ENCODE data around the gene LTBP1.
"Not testable (repeated sequence)": the region's sequence is repeated elsewhere in the genome, so short reads cannot be mapped to it uniquely, and the experiment has no call there.

The LTBP1 gene

DNA sequence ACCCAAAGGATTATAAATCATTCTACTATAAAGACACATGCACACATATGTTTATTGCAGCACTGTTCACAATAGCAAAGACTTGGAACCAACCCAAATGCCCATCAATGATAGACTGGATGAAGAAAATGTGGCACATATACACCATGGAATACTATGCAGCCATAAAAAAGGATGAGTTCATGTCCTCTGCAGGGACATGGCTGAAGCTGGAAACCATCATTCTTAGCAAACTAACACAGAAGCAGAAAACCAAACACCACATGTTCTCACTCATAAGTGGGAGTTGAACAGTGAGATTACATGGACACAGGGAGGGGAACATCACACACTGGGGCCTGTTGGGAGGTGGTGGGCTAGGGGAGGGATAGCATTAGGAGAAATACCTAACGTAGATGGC, 288.8 kb downstream of the LTBP1 start:
- DNase-seq = not testable (repeated sequence)

DNA sequence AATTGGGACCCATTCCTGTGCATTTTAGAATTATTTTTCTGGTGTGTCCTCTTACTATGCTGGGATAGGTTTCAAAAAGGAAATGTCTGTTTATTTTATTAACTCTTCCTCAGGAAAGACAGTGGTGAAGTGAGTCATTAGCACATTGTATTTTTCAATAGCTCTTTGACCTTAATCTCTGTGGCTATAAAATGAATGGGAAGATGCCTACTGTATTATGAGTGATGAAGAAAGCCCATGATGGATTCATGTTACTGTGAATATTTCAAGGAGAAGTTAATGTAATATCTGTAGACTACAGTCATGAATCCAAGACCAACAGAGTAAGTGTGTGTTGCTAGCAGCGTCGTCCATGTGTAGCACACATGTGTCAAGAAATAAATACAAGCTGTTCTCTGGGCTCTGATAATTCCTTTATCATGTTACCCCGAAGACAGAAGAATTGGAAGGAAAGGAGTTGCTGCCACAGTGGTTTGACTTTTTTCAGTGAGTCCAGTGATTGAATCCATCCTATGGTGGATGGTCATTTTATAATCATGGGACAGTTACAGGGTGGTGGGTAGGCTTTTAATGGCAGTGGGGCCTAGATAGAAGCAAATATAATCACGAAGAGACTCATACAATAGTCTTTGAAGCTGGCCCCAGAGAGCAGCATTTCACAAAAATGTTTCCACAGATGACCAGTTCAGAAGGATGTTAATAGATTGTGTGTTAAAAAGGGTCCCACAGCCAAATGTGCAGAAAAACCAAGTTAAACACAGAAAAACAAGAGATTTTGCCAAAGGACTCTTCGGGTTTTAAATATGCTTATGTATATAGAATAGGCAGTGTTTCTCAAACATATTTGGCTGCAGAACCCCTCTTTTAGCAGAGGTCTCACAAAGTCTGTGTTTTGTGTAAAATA, 290.0 kb downstream of the LTBP1 start:
- DNase-seq = peak; percentile 50

DNA sequence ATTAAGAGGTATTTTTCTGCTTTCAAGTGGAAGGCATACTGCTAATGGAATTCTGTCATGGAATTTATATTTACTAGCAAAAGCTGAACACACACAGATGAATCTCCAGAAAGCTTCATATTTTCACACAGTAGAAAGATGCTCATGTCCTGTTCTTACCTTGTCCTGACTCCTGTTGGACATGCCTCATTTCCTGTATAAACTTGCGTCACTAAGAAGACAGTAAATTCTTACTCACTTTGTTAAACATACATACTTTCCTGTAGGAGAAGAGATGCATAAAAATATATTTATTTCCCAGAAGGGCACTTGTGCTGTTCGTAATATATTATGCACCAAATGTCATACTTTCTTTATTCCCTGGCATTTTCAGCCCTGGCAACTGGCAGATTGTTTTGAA, 291.4 kb downstream of the LTBP1 start:
- DNase-seq = peak; percentile 30

DNA sequence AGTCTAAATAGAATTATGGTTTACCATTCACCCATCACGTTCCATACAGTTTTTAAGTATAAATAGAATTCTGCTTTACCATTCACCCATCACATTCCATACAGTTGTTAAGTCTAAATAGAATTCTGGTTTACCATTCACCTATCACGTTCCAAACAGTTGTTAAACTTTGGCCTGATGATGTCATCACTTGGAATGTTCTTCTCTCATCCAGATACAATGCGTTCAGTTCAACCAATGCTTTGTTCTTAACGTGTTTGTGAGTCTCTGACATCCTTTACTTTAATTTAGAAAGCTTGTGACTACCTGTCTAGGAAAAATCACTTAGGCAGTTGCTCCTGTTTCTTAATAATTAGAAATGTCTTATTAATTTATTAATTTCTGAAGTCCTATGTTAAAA, 293.4 kb downstream of the LTBP1 start:
- DNase-seq = peak; percentile 42

DNA sequence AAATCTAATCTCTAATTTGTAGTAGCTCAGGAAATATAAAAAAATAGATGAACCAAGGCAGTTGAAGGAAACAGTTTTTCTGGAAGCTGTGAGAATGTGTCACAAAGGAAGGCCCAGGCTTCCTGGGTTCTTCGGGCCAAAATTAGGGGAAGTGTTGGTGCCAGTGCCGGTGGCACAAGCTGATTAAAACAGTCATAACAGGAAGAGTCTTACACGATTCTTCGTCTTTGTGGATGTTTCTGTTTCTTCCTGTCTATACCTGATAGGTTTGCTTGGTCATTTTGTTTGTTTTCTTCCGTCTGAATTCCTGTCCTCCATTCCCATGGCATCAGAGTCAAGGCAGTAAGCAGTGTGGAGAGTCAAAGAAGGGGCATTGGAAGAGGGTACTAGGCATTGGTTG, 294.3 kb downstream of the LTBP1 start:
- DNase-seq = no peak

DNA sequence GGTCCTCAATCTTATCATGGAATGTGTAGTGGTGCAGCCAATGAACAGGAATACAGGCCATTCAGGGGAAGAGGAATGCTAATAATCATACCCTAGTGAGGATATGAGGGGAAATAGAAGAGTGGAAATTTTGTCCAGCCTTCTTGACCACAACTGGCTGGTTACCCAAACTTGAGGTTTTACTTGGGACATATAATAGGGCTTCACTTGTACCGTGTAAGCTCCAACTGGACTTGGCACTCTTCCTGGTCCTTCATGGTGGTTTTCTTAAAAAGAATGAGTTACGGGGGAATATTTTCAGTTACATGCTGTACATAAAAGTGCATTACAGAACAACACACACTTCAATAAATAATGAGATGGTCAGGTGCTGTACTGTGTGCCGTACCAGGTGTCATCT, 294.8 kb downstream of the LTBP1 start:
- DNase-seq = no peak

DNA sequence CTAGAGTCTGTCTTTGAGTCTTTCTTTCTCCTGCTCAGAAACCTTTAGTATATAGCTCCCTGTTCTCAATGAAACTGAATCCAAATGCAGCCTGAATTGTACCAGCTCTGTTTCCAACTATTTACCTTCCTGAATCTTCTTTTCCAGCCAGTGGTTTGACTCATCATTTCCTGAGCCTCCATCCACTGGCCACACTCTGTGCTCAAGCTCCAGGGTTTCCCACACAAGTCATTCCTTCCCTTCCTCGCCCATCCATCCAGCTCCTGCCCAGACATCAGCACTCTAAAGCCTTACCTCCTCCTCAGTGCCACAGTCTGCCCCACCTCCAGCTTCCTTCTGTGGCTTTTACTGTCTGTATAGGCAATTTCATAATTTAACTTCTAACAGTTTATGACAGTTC, 296.1 kb downstream of the LTBP1 start:
- peak; percentile 79 for DNase-seq

DNA sequence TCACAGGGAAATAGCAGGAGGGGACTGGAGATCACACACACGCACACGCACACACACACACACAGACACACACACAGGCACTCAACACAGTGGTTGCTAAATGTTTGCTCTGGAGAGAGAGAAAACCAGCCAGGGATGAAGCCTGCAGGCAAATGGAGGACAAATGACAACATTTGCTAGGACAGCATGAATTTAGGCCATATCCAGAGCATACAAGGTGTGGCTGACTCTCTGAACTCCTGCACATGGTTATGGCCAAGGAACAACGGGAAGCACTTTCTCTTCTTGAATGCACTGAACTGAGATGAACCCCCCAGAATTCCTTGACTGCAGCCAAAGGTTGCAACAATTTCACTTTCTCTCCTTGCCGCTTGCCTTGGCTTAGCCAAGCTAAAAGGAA, 299.7 kb downstream of the LTBP1 start:
- DNase-seq = no peak

DNA sequence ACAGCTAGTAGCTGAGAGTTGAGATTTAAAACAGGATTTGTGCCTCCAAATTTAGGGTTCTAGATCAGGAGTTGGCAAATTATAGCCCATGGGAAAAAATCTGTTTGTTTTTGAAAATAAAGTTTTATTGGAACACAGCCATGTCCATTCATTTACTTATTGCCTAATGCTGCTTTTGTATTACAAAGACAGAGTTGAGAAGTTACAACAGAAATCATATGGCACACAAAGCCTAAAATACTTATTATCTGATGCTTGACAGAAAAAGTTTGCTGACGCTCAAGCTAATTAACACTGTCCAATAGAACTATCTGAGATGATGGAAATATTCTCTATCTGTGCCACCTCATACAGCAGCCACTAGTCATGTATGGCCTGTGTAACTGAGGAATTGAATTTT, 300.6 kb downstream of the LTBP1 start:
- DNase-seq = no peak

DNA sequence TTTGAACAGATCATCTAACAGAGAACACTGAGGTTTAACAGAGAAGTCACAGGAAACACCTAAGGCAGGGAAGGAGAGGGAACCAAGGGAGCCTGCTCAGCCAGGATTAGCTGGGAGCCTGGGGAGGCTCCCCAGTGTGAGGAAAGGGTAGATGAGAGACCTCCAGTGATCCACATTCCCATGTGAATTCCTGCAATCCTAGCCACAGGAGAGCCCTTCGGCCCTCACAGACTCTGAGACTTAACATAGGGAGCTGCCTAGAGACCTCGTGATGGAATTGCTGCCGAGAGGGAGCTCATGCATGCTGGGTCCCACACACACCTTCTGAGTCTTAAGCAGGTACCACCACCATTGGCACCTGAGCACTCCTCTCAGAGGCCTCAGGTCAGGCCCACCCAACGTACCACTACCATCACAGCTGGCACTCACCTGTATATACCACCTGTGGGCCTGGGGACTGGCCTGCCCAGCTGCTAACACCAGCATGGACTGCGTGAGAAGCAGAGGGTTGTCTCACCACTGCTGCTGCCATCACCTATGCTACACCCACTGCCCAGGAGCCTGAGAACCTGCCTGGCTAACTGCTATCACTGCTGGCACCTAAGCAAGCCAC, 303.8 kb downstream of the LTBP1 start:
- no peak for DNase-seq

DNA sequence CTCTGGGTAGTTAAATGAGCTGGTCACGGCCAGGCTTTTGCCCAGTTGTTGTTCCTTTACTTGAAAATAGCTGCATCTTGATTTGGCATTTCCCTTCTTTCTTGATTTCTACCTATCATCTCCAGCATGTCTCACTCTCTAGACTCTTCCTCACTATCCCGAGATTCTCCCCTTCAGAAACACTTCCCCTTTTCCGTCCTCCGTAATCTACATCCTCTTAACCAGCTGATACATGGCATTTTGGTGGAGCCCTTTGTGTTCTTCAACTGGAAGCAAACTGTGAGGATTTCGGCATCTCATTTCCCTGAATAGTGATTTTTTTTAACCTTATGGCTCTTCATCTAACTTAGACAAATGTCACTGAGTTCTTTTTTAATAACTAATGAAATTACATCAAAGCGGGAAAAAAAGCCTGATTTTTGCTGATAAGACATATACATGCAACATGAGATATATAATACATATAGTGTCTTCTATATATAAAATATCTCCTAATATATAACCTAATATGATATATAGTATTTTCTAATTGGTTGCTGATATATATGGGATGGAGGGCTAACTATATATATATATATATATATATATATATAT, 309.5 kb downstream of the LTBP1 start:
- DNase-seq = no peak

DNA sequence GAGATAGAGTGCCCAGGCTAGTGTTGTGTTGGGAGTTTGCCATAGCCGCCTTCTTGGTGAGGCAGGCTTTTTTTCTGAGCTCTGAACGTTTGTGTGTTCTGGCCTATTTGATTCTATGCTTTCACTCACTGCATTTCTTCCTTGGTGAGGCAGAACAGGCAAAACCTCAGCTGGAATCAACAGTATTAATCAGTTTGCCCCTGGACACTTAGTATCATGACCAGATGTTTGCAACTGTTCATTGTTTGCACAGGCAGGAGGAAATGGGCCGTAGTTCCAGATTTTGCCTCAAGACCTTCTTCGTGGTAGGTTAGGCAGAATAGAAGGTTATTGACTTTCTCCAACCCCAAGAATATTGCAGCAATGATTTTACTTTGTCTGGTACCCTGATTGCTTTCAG, 311.6 kb downstream of the LTBP1 start:
- no peak for DNase-seq

DNA sequence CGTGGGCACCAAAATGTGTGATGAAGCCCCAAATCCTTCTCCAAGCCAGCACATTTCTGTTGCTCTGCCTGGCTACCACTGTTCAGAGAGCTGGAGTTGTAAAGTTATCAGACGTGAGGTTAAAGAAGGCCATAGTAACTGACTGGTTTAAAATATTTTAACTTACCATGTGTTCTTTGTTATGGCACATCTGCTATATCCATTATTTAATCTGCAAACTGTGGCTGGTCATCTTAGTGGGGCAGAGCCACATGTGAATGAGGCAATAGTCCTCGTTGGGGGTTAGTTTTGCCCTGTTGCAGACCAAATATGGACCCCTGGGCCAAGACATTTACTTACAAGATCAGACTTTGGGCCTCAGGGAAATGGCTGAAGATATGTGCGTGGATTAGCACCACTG, 315.3 kb downstream of the LTBP1 start:
- no peak for DNase-seq

DNA sequence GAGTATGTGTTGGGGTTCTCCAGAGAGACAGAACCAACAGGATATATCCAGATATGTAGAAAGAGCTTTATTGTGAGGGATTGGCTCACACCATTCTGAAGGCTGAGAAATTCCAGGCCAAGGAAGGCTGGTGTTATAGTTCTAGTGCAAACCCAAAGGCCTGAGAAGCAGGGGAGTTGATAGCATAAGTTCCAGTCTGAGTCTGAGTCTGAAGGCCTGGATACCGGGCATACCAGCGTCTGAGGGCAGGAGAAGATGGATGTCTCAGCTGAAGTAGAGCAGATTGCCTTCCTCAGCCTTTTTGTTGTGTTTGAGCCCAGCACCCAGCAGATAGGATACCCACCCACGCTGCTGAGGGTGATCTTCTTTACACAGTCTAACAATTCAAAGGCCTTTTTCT, 318.0 kb downstream of the LTBP1 start:
- DNase-seq = no peak

DNA sequence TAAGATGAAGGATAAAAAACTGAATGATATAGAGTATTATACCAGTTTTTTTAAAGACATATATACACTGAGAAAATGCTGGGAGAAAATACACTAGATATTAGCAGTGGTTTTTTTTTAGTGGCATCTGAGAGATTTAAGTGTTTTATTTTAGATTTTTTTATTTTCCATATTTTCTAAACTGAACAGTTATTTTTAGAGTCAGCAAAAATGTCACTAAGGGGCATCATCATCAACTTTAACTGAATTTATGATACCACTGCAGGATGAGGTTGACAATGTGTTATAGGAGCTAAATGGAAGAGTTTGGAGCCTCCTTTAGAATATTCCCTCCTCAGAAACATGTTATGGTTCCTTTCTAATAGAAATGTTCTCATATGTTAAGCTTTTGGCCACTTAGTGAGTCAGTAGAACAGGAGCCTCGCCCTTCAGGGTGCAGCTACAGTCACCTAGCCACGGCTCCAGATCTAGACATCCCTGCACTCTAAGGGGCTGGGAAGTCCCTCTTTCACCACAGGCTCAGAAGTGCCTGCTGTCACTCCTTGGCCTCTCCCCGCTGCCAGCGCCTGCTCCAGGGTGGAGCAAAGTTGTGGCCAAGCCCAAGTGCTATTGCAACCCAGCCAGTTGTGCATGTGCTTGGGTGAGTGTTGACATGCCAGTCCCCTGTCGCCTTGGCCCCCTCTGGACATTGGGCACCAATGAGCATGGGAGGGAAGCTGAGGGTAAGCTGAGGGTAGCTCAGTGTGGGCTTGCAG, 319.0 kb downstream of the LTBP1 start:
- DNase-seq = no peak

DNA sequence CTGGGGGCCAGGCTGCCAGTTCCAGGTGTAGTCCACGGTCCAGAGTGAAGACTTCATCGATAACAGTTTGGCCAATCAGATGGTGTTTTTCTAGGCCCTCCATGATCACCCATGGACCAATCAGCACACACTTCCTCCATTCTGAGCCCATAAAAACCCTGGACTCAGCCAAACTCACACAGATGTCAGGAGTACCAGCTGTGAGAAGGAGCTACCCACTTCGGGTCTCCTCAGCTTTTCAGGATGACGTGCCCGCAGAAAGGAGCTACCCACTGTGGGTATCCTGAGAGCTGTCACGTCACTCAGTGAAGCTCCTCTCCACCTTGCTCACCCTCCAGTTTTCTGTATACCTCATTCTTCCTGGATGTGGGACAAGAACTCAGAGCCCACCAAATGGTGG, 319.7 kb downstream of the LTBP1 start:
- DNase-seq = no peak

DNA sequence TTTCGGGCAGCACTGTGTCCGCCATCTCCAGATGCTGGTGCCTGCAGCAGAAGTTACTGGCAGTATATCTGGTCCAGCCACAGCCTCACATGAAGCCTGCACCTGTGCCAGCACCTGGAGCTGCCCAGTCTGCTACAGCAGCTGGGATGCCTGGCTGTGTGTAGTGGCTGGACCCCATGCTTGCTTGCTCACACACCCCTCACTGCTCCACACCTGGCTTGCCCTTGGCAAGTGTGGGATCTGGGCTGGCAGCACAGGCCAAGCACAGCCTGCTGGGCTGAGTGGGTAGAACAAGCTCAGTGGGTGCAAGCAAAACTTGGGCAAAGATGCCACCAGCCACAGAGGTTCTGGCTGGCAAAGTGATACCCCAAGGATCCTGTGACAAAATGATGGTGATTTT, 320.3 kb downstream of the LTBP1 start:
- DNase-seq = no peak

DNA sequence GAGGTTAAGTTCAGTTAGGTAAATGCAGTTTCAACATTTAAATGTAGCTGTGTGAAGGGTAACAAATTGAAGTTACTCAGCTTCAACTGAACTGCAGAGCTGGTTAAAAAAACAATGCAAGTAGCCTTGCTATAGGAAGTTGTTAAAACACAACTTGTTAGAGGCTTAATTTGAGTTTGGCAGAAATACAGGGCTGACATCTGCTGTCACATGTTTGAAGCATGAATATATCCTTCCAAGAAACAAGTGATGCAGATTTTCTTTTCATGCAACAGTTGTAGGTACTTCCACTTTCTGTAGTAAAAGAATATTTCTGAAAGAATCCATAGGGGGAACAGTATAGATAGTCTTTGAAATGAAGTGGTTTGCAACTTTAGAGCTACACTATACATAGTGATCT, 321.0 kb downstream of the LTBP1 start:
- no peak for DNase-seq

DNA sequence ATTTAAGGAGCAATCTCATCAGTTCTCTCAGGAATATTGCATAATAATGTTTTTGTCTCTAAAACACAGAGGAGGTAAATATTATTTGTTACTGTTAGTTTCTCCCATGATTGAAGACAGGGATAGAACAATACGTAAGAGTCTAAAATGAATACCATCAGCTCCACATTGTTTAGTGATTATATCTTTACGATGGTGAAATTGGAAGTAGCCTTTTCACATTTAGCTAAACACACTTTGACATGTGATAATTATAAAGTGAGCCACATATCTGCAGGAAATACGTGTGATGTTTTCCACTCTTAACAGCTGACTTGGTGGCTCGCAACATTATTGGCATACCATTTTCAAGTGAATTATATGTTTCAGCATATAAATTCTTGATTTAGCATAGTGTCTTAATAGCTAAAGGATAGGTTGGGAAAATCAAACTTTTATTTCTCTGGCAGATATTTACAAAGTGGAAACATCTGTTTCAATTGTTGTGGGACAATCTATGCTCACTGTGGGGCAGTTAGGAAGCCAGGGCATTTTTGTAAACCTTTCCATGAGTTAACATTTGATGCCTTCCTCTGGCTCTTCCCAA, 321.6 kb downstream of the LTBP1 start:
- DNase-seq = no peak

DNA sequence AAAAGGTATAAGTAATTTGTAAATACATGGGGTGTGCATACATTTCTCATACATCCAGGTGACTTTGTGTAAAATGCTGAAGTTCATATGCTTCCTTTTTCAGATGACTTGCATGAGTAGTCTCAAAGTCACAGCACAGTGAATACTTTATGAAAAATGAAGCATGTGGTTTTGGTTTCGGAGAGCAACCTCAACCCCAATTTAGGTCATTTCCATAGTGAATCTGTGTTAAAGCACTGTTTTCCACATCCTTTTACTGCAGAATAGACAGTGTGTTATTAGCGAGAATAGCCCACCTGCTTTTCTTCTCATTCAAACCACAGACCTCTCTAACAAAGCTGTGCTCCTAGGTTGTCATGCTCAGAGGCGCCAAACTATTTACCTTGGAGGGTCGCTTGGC, 325.2 kb downstream of the LTBP1 start:
- no peak for DNase-seq

DNA sequence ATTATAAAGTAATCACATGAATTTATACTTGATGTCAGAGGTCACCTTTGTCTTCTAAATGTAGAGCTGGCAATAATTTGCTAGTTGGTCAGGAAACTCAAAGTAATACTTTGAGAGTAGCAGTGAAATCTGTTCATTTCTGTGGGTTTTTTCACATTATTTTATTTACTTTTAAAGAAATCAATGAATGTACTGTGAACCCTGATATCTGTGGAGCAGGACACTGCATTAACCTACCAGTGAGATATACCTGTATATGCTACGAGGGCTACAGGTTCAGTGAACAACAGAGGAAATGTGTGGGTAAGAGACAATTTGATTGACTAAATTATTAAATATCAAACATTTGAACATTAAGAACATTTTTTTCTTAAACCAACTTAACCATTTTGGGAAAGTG, 326.7 kb downstream of the LTBP1 start:
- DNase-seq = no peak

DNA sequence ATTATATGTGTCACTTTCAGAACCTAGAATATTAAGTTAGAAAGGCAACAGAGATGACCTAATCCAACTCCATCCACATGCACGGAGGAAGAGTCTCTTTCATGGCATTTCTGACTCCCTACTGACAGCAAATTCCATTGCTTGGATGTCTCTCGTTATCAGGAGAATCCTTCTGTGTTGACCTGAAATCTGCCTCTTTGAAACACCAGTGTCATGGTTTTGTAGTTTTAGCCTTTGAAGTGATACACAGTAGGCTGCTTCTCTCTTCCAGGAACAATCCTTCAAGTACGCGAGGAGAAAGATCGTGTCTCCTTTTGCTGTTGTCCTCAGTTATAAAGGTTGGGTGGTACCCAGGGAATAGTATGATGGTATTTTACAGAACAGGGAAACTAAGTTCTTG, 327.8 kb downstream of the LTBP1 start:
- no peak for DNase-seq
